GM12878 (cell line): ENCODE data around the gene BTBD1. TPM values are rescaled to one million over a fixed set of nuclear protein-coding genes. Genes with fewer than 3 reads are reported as not detected.
A peak's percentile ranks its signal among the peaks of the same experiment; 100 is the strongest.

Experiments
- ATAC-seq: fragments of 200-7000 bp; cut with Tn5 transposase; 3 replicates; pipeline ENCODE4 v1.9.1; 2020; ENCODE audit warnings: mild to moderate bottlenecking, moderate library complexity
- BruUV-seq: library from RNA; stranded (reverse); fragments of 400-500 nt; replicated peaks from 2 replicates; lab custom pipeline; 2021; lab: Mats Ljungman, UMichigan
- CTCF ChIA-PET: fragments of 300-600 bp; sonication (Branson Sonifier 250); formaldehyde crosslinking; extraction: SDS; loops from one replicate; lab custom pipeline; 2021; ENCODE audit warnings: inconsistent platforms; lab: Yijun Ruan, JAX
- POLR2A ChIA-PET: fragments of 350-600 bp; formaldehyde crosslinking; extraction: SDS; loops from one replicate; lab custom pipeline; 2021; ENCODE audit warnings: inconsistent platforms; lab: Charles Lee
- RAD21 ChIA-PET: fragments of 300-600 bp; sonication (Branson Sonifier 250); formaldehyde crosslinking; loops from one replicate; lab custom pipeline; 2023; ENCODE audit warnings: antibody characterized with exemption; ENCODE audit not compliant: unreplicated experiment; lab: Charles Lee
- SMC1A ChIA-PET: fragments of 300-600 bp; sonication (Branson Sonifier 250); formaldehyde crosslinking; loops from one replicate; lab custom pipeline; 2023; ENCODE audit not compliant: unreplicated experiment, uncharacterized antibody; lab: Charles Lee
- DNase-seq: peaks from one replicate; pipeline ENCODE4 v3.0.0-alpha.2; 2011; ENCODE audit warnings: low read depth, low spot score
- FAIRE-seq: peaks from 3 replicates; lab custom pipeline; 2011; peaks lifted over from hg19 to GRCh38; lab: Jason Lieb, UNC
- H2AFZ ChIP-seq: 2 replicates; pipeline ENCODE4 v1.6.0; 2011; ENCODE audit warnings: low read depth, low read length, control low read depth; ENCODE audit not compliant: control insufficient read depth
- H3K27ac ChIP-seq: 2 replicates; pipeline ENCODE4 v1.5.1; 2011; ENCODE audit warnings: control low read depth; ENCODE audit not compliant: control insufficient read depth, insufficient read depth
- H3K27me3 ChIP-seq, 2 experiments: replicated peaks in 1 of 2; 2 replicates each; pipeline versions ENCODE4 v1.6.0 to v1.6.1; 2011; ENCODE audit warnings: low read length in 1 of 2; ENCODE audit not compliant: control insufficient read depth in 2 of 2, insufficient read depth in 2 of 2
- H3K36me3 ChIP-seq, 2 experiments: 2 replicates each; pipeline ENCODE4 v1.5.1; 2011; ENCODE audit warnings: low read length in 1 of 2; ENCODE audit not compliant: control insufficient read depth in 2 of 2, insufficient read depth in 2 of 2
- H3K4me1 ChIP-seq: 2 replicates; pipeline ENCODE4 v1.6.1; 2011; ENCODE audit warnings: mild to moderate bottlenecking, low read length, moderate library complexity, mixed read lengths; ENCODE audit not compliant: control insufficient read depth, insufficient read depth
- H3K4me2 ChIP-seq: 2 replicates; pipeline ENCODE4 v1.6.0; 2011; ENCODE audit warnings: control low read depth; ENCODE audit not compliant: control insufficient read depth, insufficient read depth
- H3K4me3 ChIP-seq: fragments of 200-600 bp; sonication (generic); 2 replicates; pipeline ENCODE4 v1.5.1; 2016
- H3K79me2 ChIP-seq: 2 replicates; pipeline ENCODE4 v1.6.0; 2011; ENCODE audit warnings: low read length; ENCODE audit not compliant: control insufficient read depth, insufficient read depth
- H3K9ac ChIP-seq: 2 replicates; pipeline ENCODE4 v1.8.0; 2011; ENCODE audit warnings: low read length, control low read depth, mixed read lengths; ENCODE audit not compliant: control insufficient read depth, insufficient read depth
- H3K9me3 ChIP-seq: replicated peaks from 3 replicates; pipeline ENCODE4 v1.5.1; 2011; ENCODE audit warnings: mild to moderate bottlenecking, low read length; ENCODE audit not compliant: control insufficient read depth, insufficient read depth
- H4K20me1 ChIP-seq: 2 replicates; pipeline ENCODE4 v1.6.0; 2011; ENCODE audit not compliant: control insufficient read depth, insufficient read depth
- ATF7 ChIP-seq: fragments of 450-650 bp; IDR thresholded peaks from 2 replicates; pipeline ENCODE4 v1.6.1; 2016; ENCODE audit warnings: low read depth, mild to moderate bottlenecking
- BACH1 ChIP-seq: fragments of 450-650 bp; IDR thresholded peaks from 2 replicates; pipeline ENCODE4 v1.6.1; 2017; ENCODE audit warnings: mild to moderate bottlenecking, borderline replicate concordance
- BCL3 ChIP-seq: IDR thresholded peaks from 2 replicates; pipeline ENCODE4 v1.6.1; 2011; ENCODE audit warnings: borderline replicate concordance, low read depth, mild to moderate bottlenecking, moderate library complexity, low read length; ENCODE audit not compliant: insufficient read depth, poor library complexity, severe bottlenecking
- CHD2 ChIP-seq: IDR thresholded peaks from 2 replicates; pipeline ENCODE4 v1.6.1; 2011; ENCODE audit warnings: low read depth, low read length, improper control_type of control experiment, borderline replicate concordance
- EP300 ChIP-seq, 2 experiments: fragments of 150-350 bp in 1 of 2; IDR thresholded peaks; 2 replicates each; pipeline ENCODE4 v1.6.1; 2011 to 2012; ENCODE audit warnings: low read depth in 2 of 2, low read length in 2 of 2, borderline replicate concordance in 1 of 2, improper control_type of control experiment in 1 of 2, inconsistent platforms in 1 of 2; ENCODE audit not compliant: control insufficient read depth in 1 of 2
- ETV6 ChIP-seq, 2 experiments: fragments of 450-650 bp in 1 of 2; IDR thresholded peaks in 1 of 2; conservative IDR thresholded peaks in 1 of 2; 2 replicates each; pipeline ENCODE4 v1.6.1; 2014; ENCODE audit warnings: antibody characterized with exemption in 1 of 2, borderline replicate concordance in 1 of 2, low read depth in 1 of 2, mild to moderate bottlenecking in 1 of 2, moderate library complexity in 1 of 2
- GATAD2B ChIP-seq: fragments of 450-650 bp; conservative IDR thresholded peaks from 2 replicates; pipeline ENCODE4 v1.6.1; 2017; ENCODE audit warnings: low read depth, mild to moderate bottlenecking, moderate library complexity
- IRF5 ChIP-seq: fragments of 450-650 bp; IDR thresholded peaks from 2 replicates; pipeline ENCODE4 v1.6.1; 2017; ENCODE audit warnings: borderline replicate concordance
- KAT2A ChIP-seq: conservative IDR thresholded peaks from 2 replicates; pipeline ENCODE4 v1.6.1; 2011; ENCODE audit warnings: low read depth, low read length; ENCODE audit not compliant: control insufficient read depth
- NFXL1 ChIP-seq: fragments of 450-650 bp; IDR thresholded peaks from 2 replicates; pipeline ENCODE4 v1.6.1; 2017; ENCODE audit warnings: antibody characterized with exemption, mild to moderate bottlenecking, borderline replicate concordance
- NFYB ChIP-seq: IDR thresholded peaks from 2 replicates; pipeline ENCODE4 v1.6.1; 2011; ENCODE audit warnings: low read depth, mild to moderate bottlenecking, low read length, improper control_type of control experiment, moderate library complexity; ENCODE audit not compliant: insufficient read depth
- NR2C1 ChIP-seq: fragments of 450-650 bp; IDR thresholded peaks from 2 replicates; pipeline ENCODE4 v1.6.1; 2017; ENCODE audit warnings: antibody characterized with exemption, mild to moderate bottlenecking, moderate library complexity
- SIN3A ChIP-seq: IDR thresholded peaks from 2 replicates; pipeline ENCODE4 v1.6.1; 2012; ENCODE audit warnings: low read depth, low read length, improper control_type of control experiment
- SMAD1 ChIP-seq: fragments of 450-650 bp; IDR thresholded peaks from 2 replicates; pipeline ENCODE4 v1.6.1; 2018; ENCODE audit warnings: mild to moderate bottlenecking, low read depth; ENCODE audit not compliant: partially characterized antibody
- STAT1 ChIP-seq: fragments of 450-650 bp; conservative IDR thresholded peaks from 2 replicates; pipeline ENCODE4 v1.6.1; 2014; ENCODE audit warnings: antibody characterized with exemption, mild to moderate bottlenecking
- SUPT20H ChIP-seq: IDR thresholded peaks from 2 replicates; pipeline ENCODE4 v1.6.1; 2011; ENCODE audit warnings: low read depth, mild to moderate bottlenecking, low read length, moderate library complexity, borderline replicate concordance; ENCODE audit not compliant: control insufficient read depth
- SUZ12 ChIP-seq: fragments of 200-600 bp; sonication (generic); IDR thresholded peaks from one replicate; pipeline ENCODE4 v1.6.1; 2018; ENCODE audit warnings: antibody characterized with exemption, mild to moderate bottlenecking; ENCODE audit not compliant: unreplicated experiment
- YBX1 ChIP-seq: fragments of 450-650 bp; IDR thresholded peaks from 2 replicates; pipeline ENCODE4 v1.6.1; 2016; ENCODE audit warnings: antibody characterized with exemption
- WGBS: methylation state at CpG from one replicate; pipeline ENCODE4 v1.1.6; 2016; ENCODE audit warnings: low lambda C conversion rate; ENCODE audit not compliant: insufficient replicate concordance, insufficient coverage; ENCODE audit errors: missing lambda C conversion rate; 5-methylcytosine and 5-hydroxymethylcytosine counted together
- in situ Hi-C: fragments of 300-500 bp; cut with MboI; formaldehyde crosslinking; loops from 9 replicates; pipeline ENCODE4 v1.14.3; 2018; ENCODE audit warnings: mixed read lengths
- intact Hi-C: fragments of 100-400 bp; cut with micrococcal nuclease; formaldehyde crosslinking; loops from one replicate; pipeline ENCODE4 v1.14.2; 2022; ENCODE audit not compliant: unreplicated experiment
- polyA plus RNA-seq, 11 experiments: library from polyadenylated mRNA; depleted of rRNA in 4 of 11; unstranded in 6 of 11; stranded (reverse) in 5 of 11; fragments of >200 nt; fragmentation: Nextera tagmentation in 4 of 11; fragmentation: Illumina TruSeq in 1 of 11; extraction: Ambion mirVana in 4 of 11; extraction: Trizol in 1 of 11; gene quantifications; 1 replicate in 1 of 11; 2 replicates in 10 of 11; pipeline versions ENCODE4 v1.2.1 to v1.2.3, GENCODE V29; 2011 to 2016; ENCODE audit warnings: inconsistent platforms in 2 of 11, missing spikeins in 2 of 11, low read depth in 1 of 11
- total RNA-seq, 4 experiments: library from RNA; depleted of rRNA in 3 of 4; stranded (reverse); fragments of >200 nt in 3 of 4; fragmentation: Illumina TruSeq in 1 of 4; extraction: Trizol in 1 of 4; gene quantifications; 2 replicates each; pipeline versions ENCODE4 v1.2.1 to v1.2.3, GENCODE V29; 2013 to 2021

Gene BTBD1
- total and polyA plus RNA-seq, 10 of the 15 experiments (the other 5 are each of a cell fraction or from before 2014, with no cell fraction given), result 17.5 to 90.4 (median 73.1) TPM

GRCh38 chr15:83065431-83065830, 1.6 kb downstream of the BTBD1 start:
- Histone ChIP-seq H3K36me3 (0 out of 4 replicates have a peak, but pooled peaks cover 0 to 5% of the 10 kb centered on the region in 2 experiments), H2AFZ (no peak overlapping the region), H3K9me3 (no peaks in the 10 kb centered on the region; the same call in 2 of the 3 replicates), H3K4me3 (peak overlapping the region; percentile 96), H4K20me1 (peaks cover 15% of the 10 kb centered on the region; the same call in 1 of the 2 replicates), H3K4me1 (peaks cover 21% of the 10 kb centered on the region), H3K9ac (peak overlapping the region; percentile 94), H3K27me3 (no peaks in the 10 kb centered on the region), H3K27ac (peak overlapping the region; percentile 93), H3K79me2 (peaks cover 71% of the 10 kb centered on the region), H3K4me2 (peak overlapping the region; percentile 96)
- SMC1A ChIA-PET, result interaction anchor here (0.7 to 1.0 kb wide), 2 partner anchors 8 to 10 kb away, joined by 3 read pairs; no protein-coding TSS in a partner anchor
- FAIRE-seq (no peak), DNase-seq (no peak), ATAC-seq (no peak)
- CTCF ChIA-PET, result interaction anchor here (0.5 to 1.4 kb wide), 4 partner anchors 55 to 1577 kb away, joined by 3 to 4 read pairs (median 4); partner anchors contain the start of gene HDGFL3
- TF ChIP-seq CHD2 (no peak), SUPT20H (no peak), NR2C1 (no peak), NFXL1 (no peak), IRF5 (no peak), BACH1 (no peak), GATAD2B (no peak), STAT1 (no peak), BCL3 (no peak), ATF7 (no peak), KAT2A (no peak), SIN3A (no peak), EP300 (IDR thresholded peaks at IDR 0.05; ENCODE audit: borderline replicate concordance in 1 of 2, control insufficient read depth in 1 of 2, low read depth in 2 of 2, low read length in 2 of 2) (no peak), YBX1 (no peak), SUZ12 (no peak), ETV6 (conservative IDR thresholded peaks at IDR 0.05 in 1 of 2, IDR thresholded peaks at IDR 0.05 in 1 of 2; ENCODE audit: borderline replicate concordance in 1 of 2, low read depth in 1 of 2) (no peak), SMAD1 (no peak), NFYB (no peak)
- in situ Hi-C loops (no loop called here), intact Hi-C loops (loop anchor here (5.0 kb wide), 2 partner anchors 53 to 523 kb away; partner anchors contain the start of genes C15orf40 and RPS17)
- 2% methylated on average over 3 of the region's 3 CpGs for WGBS
- RAD21 ChIA-PET, result interaction anchor here (0.9 kb wide), 2 partner anchors 54 to 315 kb away, joined by 3 to 4 read pairs; no protein-coding TSS in a partner anchor
- BruUV-seq, result no TSS peak
- POLR2A ChIA-PET, result interaction anchor here (1.1 kb wide), 1 partner anchor 143 kb away, joined by 3 read pairs; no protein-coding TSS in a partner anchor
